Activated CD4-positive, CD25-positive, alpha-beta regulatory T cell (primary cell): ENCODE measurements around the gene NR1H2.

Experiments used
- DNase-seq, 4 experiments: peaks; one replicate each; lab custom pipeline; 2025; lab: John Stamatoyannopoulos, UW

Gene NR1H2

GRCh38 chr19:50402544-50403301 is 26.5 kb downstream of the NR1H2 start:
- no peak for DNase-seq

- DNase-seq = no peak
These were observed 30.0 kb downstream of the NR1H2 start for GRCh38 chr19:50406156-50406820.

- no peak for DNase-seq
These were observed 30.6 kb downstream of the NR1H2 start for GRCh38 chr19:50406829-50407228.

GRCh38 chr19:50409347-50409746 is 33.1 kb downstream of the NR1H2 start:
- DNase-seq = no peak

- DNase-seq = no peak
These were observed 33.9 kb downstream of the NR1H2 start for GRCh38 chr19:50410109-50410508.

- DNase-seq = no peak
These were observed 36.2 kb downstream of the NR1H2 start for GRCh38 chr19:50412419-50412818.

DNA sequence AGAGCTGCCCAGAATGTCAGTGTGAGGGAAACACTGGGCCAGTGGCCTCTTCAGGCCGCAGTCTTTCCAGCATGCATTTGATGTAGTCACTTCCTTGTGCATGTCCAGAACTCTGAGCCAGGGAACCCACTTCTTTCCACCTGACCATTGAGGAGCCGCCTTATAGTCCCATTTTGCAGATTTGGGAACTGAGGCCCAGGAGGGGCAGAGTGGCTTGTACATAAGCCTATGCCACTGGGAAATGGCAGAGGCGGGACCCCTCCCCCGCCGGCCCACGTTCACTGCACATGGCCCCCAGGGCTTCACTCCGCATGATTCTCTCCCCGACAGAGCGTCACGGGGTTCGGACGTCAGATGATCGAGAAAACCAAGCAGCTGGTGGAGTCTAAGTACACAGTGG is 36.8 kb downstream of the NR1H2 start:
- DNase-seq = no peak

DNA sequence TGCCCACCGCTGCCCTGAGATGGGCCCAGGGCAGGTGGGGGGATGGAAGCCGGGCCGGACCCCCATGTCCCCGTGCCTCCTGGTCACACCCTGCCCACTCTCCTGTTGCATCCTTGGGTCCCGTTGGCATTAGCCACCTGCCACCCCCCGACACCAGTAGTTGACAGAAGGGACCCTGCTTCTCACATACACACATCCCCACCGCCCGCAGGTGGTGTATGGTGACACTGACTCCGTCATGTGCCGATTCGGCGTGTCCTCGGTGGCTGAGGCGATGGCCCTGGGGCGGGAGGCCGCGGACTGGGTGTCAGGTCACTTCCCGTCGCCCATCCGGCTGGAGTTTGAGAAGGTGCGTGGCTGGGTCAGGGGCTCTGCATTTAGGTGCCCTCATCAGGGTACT is 37.3 kb downstream of the NR1H2 start:
- no peak for DNase-seq

GRCh38 chr19:50414864-50415660 is 38.8 kb downstream of the NR1H2 start:
- DNase-seq = peak; percentile 49 to 68 (median 58)

DNA sequence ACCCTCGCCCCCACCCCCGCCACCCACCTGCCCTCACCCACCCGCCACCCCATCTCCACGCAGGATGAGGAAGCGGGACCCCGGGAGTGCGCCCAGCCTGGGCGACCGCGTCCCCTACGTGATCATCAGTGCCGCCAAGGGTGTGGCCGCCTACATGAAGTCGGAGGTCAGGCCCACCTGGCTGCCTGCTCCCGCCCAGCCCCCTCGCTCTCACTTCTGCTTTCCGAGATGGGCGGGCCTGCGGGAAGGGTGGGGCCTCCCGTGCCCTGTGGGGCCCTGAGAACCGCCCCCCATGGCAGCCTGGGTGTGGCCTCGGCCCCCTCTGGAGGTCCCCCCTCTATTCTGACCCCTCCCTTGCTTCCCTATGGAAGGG is 39.4 kb downstream of the NR1H2 start:
- DNase-seq = no peak

GRCh38 chr19:50416034-50416977 is 40.0 kb downstream of the NR1H2 start:
- no peak for DNase-seq

GRCh38 chr19:50417111-50418081 is 41.1 kb downstream of the NR1H2 start:
- no peak for DNase-seq

- DNase-seq = no peak
These were observed 42.1 kb downstream of the NR1H2 start, which contains the start of gene SPIB for GRCh38 chr19:50418176-50419021. SPIB (plus strand) TSS chr19:50418938; CDS start chr19:50418963, 25 bp downstream.

DNA sequence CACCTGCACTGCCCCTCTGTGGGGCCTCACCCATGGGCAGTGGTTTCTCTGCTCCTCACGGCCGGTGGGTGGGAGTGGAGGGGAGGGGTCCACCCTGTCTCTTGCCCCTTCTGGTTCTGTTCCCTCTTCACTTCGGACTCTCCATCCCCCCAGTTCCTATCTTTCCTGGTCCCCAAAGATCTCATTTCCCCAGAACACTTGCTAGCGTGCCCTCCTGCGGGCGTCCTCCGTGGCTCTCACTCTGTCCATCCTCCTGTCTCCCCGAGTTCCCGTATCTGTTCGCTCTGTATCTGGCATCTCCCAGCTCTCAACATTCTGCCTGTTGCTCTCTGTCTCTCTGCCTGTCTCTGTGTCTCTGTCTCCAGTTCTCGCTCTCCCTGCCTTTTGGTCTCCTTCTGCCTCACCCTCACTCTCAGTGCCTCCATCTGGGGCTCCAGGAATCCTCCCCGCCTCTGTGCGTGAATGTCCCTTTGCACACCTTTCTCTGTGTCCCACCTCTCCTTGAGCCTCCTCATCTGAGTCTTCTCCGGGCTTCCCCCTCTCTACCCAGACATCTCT is 42.8 kb downstream of the NR1H2 start:
- DNase-seq = no peak

DNA sequence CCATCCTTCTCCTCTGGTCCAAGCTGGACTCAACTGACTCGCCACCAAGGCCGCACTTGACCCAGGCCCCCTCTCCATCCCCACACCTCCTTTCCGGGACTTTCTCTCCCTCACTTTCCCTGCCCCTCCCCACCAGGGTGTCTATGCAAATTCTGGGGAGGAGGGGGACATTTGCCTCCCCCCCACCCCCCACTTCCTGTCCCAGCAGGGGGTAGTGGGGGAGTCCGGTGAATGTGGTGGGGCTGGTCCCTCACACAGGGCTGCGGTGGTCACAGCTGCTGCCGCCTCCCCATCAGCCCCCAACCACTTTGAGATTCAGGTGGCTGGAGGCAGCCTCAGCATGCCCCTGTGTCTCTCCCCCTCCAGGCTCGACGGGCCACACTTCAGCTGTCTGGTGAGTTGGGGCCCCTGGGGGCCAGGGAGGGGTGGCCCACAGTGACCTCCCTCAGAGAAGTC is 43.4 kb downstream of the NR1H2 start:
- no peak for DNase-seq

DNA sequence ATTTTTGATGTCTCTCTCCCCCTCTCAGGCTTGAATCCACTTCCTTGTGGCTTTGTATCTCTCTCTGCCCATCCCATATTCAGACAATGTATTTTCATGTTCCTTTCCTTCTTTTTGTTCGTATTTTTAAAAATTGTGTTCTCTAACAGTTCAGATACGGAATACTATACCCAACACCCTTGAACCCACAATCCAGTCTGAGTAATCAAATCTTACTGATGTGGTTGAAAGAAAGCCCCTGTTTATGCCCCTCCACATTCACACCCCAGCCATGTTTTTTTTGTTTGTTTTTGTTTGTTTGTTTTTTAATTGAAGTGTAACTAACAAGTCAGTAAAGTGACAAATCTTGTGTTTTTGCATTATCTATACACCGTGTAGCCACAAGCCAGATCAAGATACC is 43.9 kb downstream of the NR1H2 start:
- no peak for DNase-seq

DNA sequence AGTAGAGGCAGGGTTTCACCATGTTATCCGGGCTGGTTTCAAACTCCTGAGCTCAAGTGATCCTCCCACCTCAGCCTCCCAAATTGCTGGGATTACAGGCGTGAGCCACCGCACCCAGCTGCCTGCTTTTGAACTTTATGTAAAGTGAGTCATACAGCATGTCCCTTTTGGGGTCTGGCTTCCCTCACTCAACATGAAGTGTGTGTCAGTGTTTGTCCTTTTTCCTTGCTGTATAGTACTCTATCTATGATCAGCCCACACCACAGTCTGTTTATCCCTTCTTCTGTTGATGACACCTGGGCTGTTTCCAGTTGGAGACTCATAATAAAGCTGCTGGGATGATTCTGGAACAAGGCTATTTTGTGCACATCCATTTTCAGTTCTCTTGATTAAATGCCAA is 44.6 kb downstream of the NR1H2 start:
- no peak for DNase-seq

GRCh38 chr19:50422397-50423278 is 46.4 kb downstream of the NR1H2 start:
- no peak for DNase-seq
